GM23338 (cell line): ENCODE measurements around the gene IRAK2. TPM values are rescaled to one million over a fixed set of nuclear protein-coding genes. Genes with fewer than 3 reads are reported as not detected.

ENCODE experiments used
- ATAC-seq: fragments of 200-7000 bp; cut with Tn5 transposase; 3 replicates; pipeline ENCODE4 v1.9.1; 2020
- DNase-seq: peaks from one replicate; pipeline ENCODE4 v3.0.0-alpha.2; 2015; ENCODE audit warnings: low spot score
- H2AFZ ChIP-seq: fragments of 200-600 bp; sonication (generic); 2 replicates; pipeline ENCODE4 v1.8.0; 2016; ENCODE audit warnings: antibody characterized with exemption, mild to moderate bottlenecking, moderate library complexity
- H3F3A ChIP-seq: fragments of 200-600 bp; sonication (generic); replicated peaks from 2 replicates; pipeline ENCODE4 v1.8.0; 2017; ENCODE audit warnings: antibody characterized with exemption, mixed run types, low read depth
- H3K27ac ChIP-seq: fragments of 200-600 bp; sonication (generic); 2 replicates; pipeline ENCODE4 v1.6.1; 2016; ENCODE audit warnings: low read depth
- H3K27me3 ChIP-seq: fragments of 200-600 bp; sonication (generic); 2 replicates; pipeline ENCODE4 v1.8.0; 2016; ENCODE audit warnings: mild to moderate bottlenecking, mixed run types, moderate library complexity; ENCODE audit not compliant: insufficient read depth
- H3K36me3 ChIP-seq: fragments of 200-600 bp; sonication (generic); 2 replicates; pipeline ENCODE4 v1.8.0; 2016; ENCODE audit warnings: mild to moderate bottlenecking; ENCODE audit not compliant: insufficient read depth
- H3K4me1 ChIP-seq: fragments of 200-600 bp; sonication (generic); 2 replicates; pipeline ENCODE4 v1.8.0; 2016; ENCODE audit warnings: mild to moderate bottlenecking, moderate library complexity; ENCODE audit not compliant: insufficient read depth
- H3K4me2 ChIP-seq: fragments of 200-600 bp; sonication (generic); 2 replicates; pipeline ENCODE4 v1.7.1; 2017; ENCODE audit warnings: mixed run types
- H3K4me3 ChIP-seq: fragments of 200-600 bp; sonication (generic); 2 replicates; pipeline ENCODE4 v1.6.1; 2016; ENCODE audit warnings: mixed run types
- H3K79me2 ChIP-seq: fragments of 200-600 bp; sonication (generic); replicated peaks from 2 replicates; pipeline ENCODE4 v1.8.0; 2017; ENCODE audit warnings: mild to moderate bottlenecking; ENCODE audit not compliant: insufficient read depth
- H3K9me2 ChIP-seq: fragments of 200-600 bp; sonication (generic); 2 replicates; pipeline ENCODE4 v1.8.0; 2017; ENCODE audit not compliant: insufficient read depth
- H4K20me1 ChIP-seq: fragments of 200-600 bp; sonication (generic); replicated peaks from 2 replicates; pipeline ENCODE4 v1.8.0; 2017; ENCODE audit warnings: mild to moderate bottlenecking; ENCODE audit not compliant: insufficient read depth
- H3K27ac Mint-ChIP-seq: 2 replicates; pipeline ENCODE4 v1.8.0; 2020; ENCODE audit warnings: inconsistent platforms, mild to moderate bottlenecking, moderate library complexity, mixed read lengths
- H3K27me3 Mint-ChIP-seq: 3 replicates; pipeline ENCODE4 v1.8.0; 2022; ENCODE audit warnings: low read depth, mild to moderate bottlenecking, moderate library complexity, mixed read lengths, inconsistent platforms; ENCODE audit not compliant: insufficient read depth, poor library complexity
- H3K36me3 Mint-ChIP-seq: 3 replicates; pipeline ENCODE4 v1.8.0; 2021; ENCODE audit warnings: low read depth, mild to moderate bottlenecking, inconsistent platforms, moderate library complexity, mixed read lengths
- H3K4me1 Mint-ChIP-seq: 3 replicates; pipeline ENCODE4 v1.8.0; 2020; ENCODE audit warnings: mild to moderate bottlenecking, inconsistent platforms, mixed read lengths
- H3K4me3 Mint-ChIP-seq: 3 replicates; pipeline ENCODE4 v1.8.0; 2021; ENCODE audit warnings: moderate library complexity, mild to moderate bottlenecking, inconsistent platforms, mixed read lengths
- H3K9me3 Mint-ChIP-seq: 3 replicates; pipeline ENCODE4 v1.8.0; 2020; ENCODE audit warnings: moderate library complexity, mild to moderate bottlenecking, inconsistent platforms, mixed read lengths
- CTCF ChIP-seq, 2 experiments: fragments of 200-600 bp in 1 of 2; sonication (generic) in 1 of 2; conservative IDR thresholded peaks; 2 replicates each; pipeline versions ENCODE4 v1.5.1 to v1.6.1; 2016 to 2017; ENCODE audit warnings: antibody characterized with exemption in 2 of 2, low read depth in 2 of 2, mild to moderate bottlenecking in 2 of 2, moderate library complexity in 1 of 2
- ETS1 ChIP-seq: IDR thresholded peaks from 2 replicates; pipeline ENCODE4 v1.6.1; 2016; ENCODE audit warnings: antibody characterized with exemption
- EZH2 ChIP-seq: fragments of 200-600 bp; sonication (generic); IDR thresholded peaks from one replicate; pipeline ENCODE4 v1.8.0; 2017; ENCODE audit warnings: antibody characterized with exemption, mild to moderate bottlenecking, low read depth; ENCODE audit not compliant: unreplicated experiment
- ZNF462 ChIP-seq: fragments of 250-450 bp; sonication (Bioruptor Pico); IDR thresholded peaks from 2 replicates; pipeline ENCODE4 v1.5.0; 2020; ENCODE audit warnings: mild to moderate bottlenecking, moderate library complexity
- polyA plus RNA-seq: library from polyadenylated mRNA; unstranded; fragments of >200 nt; fragmentation: Nextera tagmentation; extraction: Ambion mirVana; gene quantifications from 2 replicates; pipeline ENCODE4 v1.2.1, GENCODE V29; 2016
- total RNA-seq: library from RNA; depleted of rRNA; stranded (reverse); fragments of >200 nt; shearing (Covaris generic); gene quantifications from 2 replicates; pipeline ENCODE4 v1.2.3, GENCODE V29; 2014

The IRAK2 gene
- total and polyA plus RNA-seq, 2 experiments from 2014 or later: 0.37 to 1.4 TPM

- no peak overlapping the region; the same call in 1 of the 2 replicates for H3K27ac Mint-ChIP-seq
- H3K36me3 ChIP-seq: no peaks in the 10 kb centered on the region
- ATAC-seq (peak; percentile 74), DNase-seq (peak; percentile 77)
- no peaks in the 10 kb centered on the region; the same call in 1 of the 2 replicates for H4K20me1 ChIP-seq
- no peak overlapping the region for H3K4me3 Mint-ChIP-seq
- no peaks in the 10 kb centered on the region for H3K9me3 Mint-ChIP-seq
- peak; percentile 53 to 57 for TF ChIP-seq CTCF (conservative IDR thresholded peaks at IDR 0.05; ENCODE audit: low read depth in 2 of 2)
- no peak for TF ChIP-seq EZH2
- peaks cover under 1% of the 10 kb centered on the region; the same call in 1 of the 2 replicates for H3K4me1 ChIP-seq
- no peaks in the 10 kb centered on the region for H3K79me2 ChIP-seq
- H3K4me2 ChIP-seq: no peak overlapping the region
- H3K4me3 ChIP-seq: no peak overlapping the region
- no peaks in the 10 kb centered on the region for H3K9me2 ChIP-seq
- H3K4me1 Mint-ChIP-seq: peaks cover 16% of the 10 kb centered on the region
- H3K27me3 Mint-ChIP-seq: peaks cover 3% of the 10 kb centered on the region
- peak overlapping the region; percentile 52; the same call in 1 of the 2 replicates for H2AFZ ChIP-seq
- H3K27me3 ChIP-seq: no peaks in the 10 kb centered on the region
- no peak overlapping the region for H3K27ac ChIP-seq
- H3F3A ChIP-seq: no peaks in the 10 kb centered on the region
- H3K36me3 Mint-ChIP-seq: no peaks in the 10 kb centered on the region
Observed at GRCh38 chr3:10192953-10193691, 28.4 kb downstream of the IRAK2 start.

GRCh38 chr3:10193692-10194327, 29.1 kb downstream of the IRAK2 start:
- no peak overlapping the region for H3K27ac ChIP-seq
- H3K4me1 Mint-ChIP-seq: peaks cover 20% of the 10 kb centered on the region
- no peak overlapping the region for H3K4me2 ChIP-seq
- no peaks in the 10 kb centered on the region; the same call in 1 of the 2 replicates for H4K20me1 ChIP-seq
- H3K4me1 ChIP-seq: peaks cover 7% of the 10 kb centered on the region; the same call in 1 of the 2 replicates
- no peaks in the 10 kb centered on the region for H3K36me3 ChIP-seq
- no peaks in the 10 kb centered on the region for H3K9me2 ChIP-seq
- H3K27me3 ChIP-seq: no peaks in the 10 kb centered on the region
- no peaks in the 10 kb centered on the region for H3F3A ChIP-seq
- H2AFZ ChIP-seq: no peak overlapping the region
- H3K36me3 Mint-ChIP-seq: no peaks in the 10 kb centered on the region
- H3K4me3 ChIP-seq: no peak overlapping the region
- no peak overlapping the region; the same call in 2 of the 3 replicates for H3K4me3 Mint-ChIP-seq
- peaks cover 3% of the 10 kb centered on the region for H3K27me3 Mint-ChIP-seq
- no peaks in the 10 kb centered on the region for H3K9me3 Mint-ChIP-seq
- DNase-seq (no peak), ATAC-seq (no peak)
- H3K27ac Mint-ChIP-seq: no peak overlapping the region
- no peaks in the 10 kb centered on the region for H3K79me2 ChIP-seq
- TF ChIP-seq CTCF (conservative IDR thresholded peaks at IDR 0.05; ENCODE audit: low read depth in 2 of 2) (no peak), ZNF462 (no peak), ETS1 (no peak), EZH2 (no peak)
